HG03139 (cell line): Measurements from ENCODE around the gene PSKH1.

ENCODE experiments used
- ATAC-seq: cut with Tn5 transposase; IDR thresholded peaks from one replicate; pipeline ENCODE4 v1.9.1; 2021; ENCODE audit not compliant: unreplicated experiment

PSKH1 gene

GRCh38 chr16:67939507-67940445, 46.7 kb downstream of the PSKH1 start:
- ATAC-seq: no peak

GRCh38 chr16:67940446-67941089, 47.5 kb downstream of the PSKH1 start:
- ATAC-seq: no peak

- no peak for ATAC-seq
These were observed 48.6 kb downstream of the PSKH1 start for GRCh38 chr16:67941469-67942199.

- no peak for ATAC-seq
These were observed 49.1 kb downstream of the PSKH1 start for GRCh38 chr16:67942200-67942509.

GRCh38 chr16:67942510-67943255, 49.6 kb downstream of the PSKH1 start:
- ATAC-seq: no peak

GRCh38 chr16:67943256-67943618, 50.2 kb downstream of the PSKH1 start:
- no peak for ATAC-seq

GRCh38 chr16:67943619-67944504, 50.8 kb downstream of the PSKH1 start, which contains the start of gene LCAT:
TSS of gene LCAT (minus strand) at chr16:67944120. CDS start at chr16:67944101, 19 bp downstream.
- ATAC-seq: no peak

GRCh38 chr16:67944690-67945391, 51.8 kb downstream of the PSKH1 start:
- ATAC-seq: no peak

- ATAC-seq: no peak
These were observed 52.4 kb downstream of the PSKH1 start for GRCh38 chr16:67945392-67945933.

GRCh38 chr16:67946128-67946569, 53.1 kb downstream of the PSKH1 start:
- no peak for ATAC-seq

GRCh38 chr16:67946966-67947558, 54.0 kb downstream of the PSKH1 start:
- no peak for ATAC-seq

GRCh38 chr16:67948015-67948414, 55.0 kb downstream of the PSKH1 start:
- no peak for ATAC-seq

GRCh38 chr16:67949645-67950044, 56.6 kb downstream of the PSKH1 start:
- no peak for ATAC-seq

- ATAC-seq: no peak
These were observed 57.3 kb downstream of the PSKH1 start for GRCh38 chr16:67950335-67950843.

- ATAC-seq: no peak
These were observed 58.4 kb downstream of the PSKH1 start for GRCh38 chr16:67951485-67951884.

- no peak for ATAC-seq
These were observed 60.8 kb downstream of the PSKH1 start for GRCh38 chr16:67953641-67954375.

- ATAC-seq: no peak
These were observed 61.6 kb downstream of the PSKH1 start for GRCh38 chr16:67954421-67955196.
